Activated CD4-positive, CD25-positive, alpha-beta regulatory T cell treated with anti-CD3 and anti-CD28 coated beads, Interleukin-2, amount 50 U/mL, for 72 hours (primary cell): Measurements from ENCODE around the gene HDGFL1.

ENCODE experiments used
- DNase-seq: peaks from one replicate; pipeline ENCODE4 v3.0.0; 2021

The HDGFL1 gene

GRCh38 chr6:22569281-22570184 is at the start of gene HDGFL1:
HDGFL1 (plus strand) TSS chr6:22569566; CDS start chr6:22569576, 10 bp downstream.
- DNase-seq: no peak

- no peak for DNase-seq
These were observed 48.3 kb upstream of the HDGFL1 start for GRCh38 chr6:22521035-22521434.

- no peak for DNase-seq
These were observed 42.6 kb upstream of the HDGFL1 start for GRCh38 chr6:22526736-22527135.

GRCh38 chr6:22529866-22530265 is 39.5 kb upstream of the HDGFL1 start:
- no peak for DNase-seq

GRCh38 chr6:22530506-22530905 is 38.9 kb upstream of the HDGFL1 start:
- DNase-seq: no peak

- DNase-seq: no peak
These were observed 33.2 kb upstream of the HDGFL1 start for GRCh38 chr6:22536122-22536521.

- DNase-seq: no peak
These were observed 24.9 kb upstream of the HDGFL1 start for GRCh38 chr6:22544476-22544875.

- DNase-seq: no peak
These were observed 24.3 kb upstream of the HDGFL1 start for GRCh38 chr6:22545051-22545450.

- DNase-seq: no peak
These were observed 23.1 kb upstream of the HDGFL1 start for GRCh38 chr6:22546236-22546635.

GRCh38 chr6:22550971-22551670 is 18.2 kb upstream of the HDGFL1 start:
- DNase-seq: no peak

- no peak for DNase-seq
These were observed 13.1 kb upstream of the HDGFL1 start for GRCh38 chr6:22556266-22556665.

- no peak for DNase-seq
These were observed 12.4 kb upstream of the HDGFL1 start for GRCh38 chr6:22557007-22557406.

GRCh38 chr6:22558288-22558882 is 11.0 kb upstream of the HDGFL1 start:
- no peak for DNase-seq

- no peak for DNase-seq
These were observed 512 bp upstream of the HDGFL1 start for GRCh38 chr6:22568854-22569253.

GRCh38 chr6:22570185-22570551 is 802 bp downstream of the HDGFL1 start:
- DNase-seq: no peak

GRCh38 chr6:22575190-22575589 is 5.8 kb downstream of the HDGFL1 start:
- no peak for DNase-seq

GRCh38 chr6:22579439-22579838 is 10.1 kb downstream of the HDGFL1 start:
- no peak for DNase-seq

- DNase-seq: no peak
These were observed 11.0 kb downstream of the HDGFL1 start for GRCh38 chr6:22580337-22580736.

- no peak for DNase-seq
These were observed 13.2 kb downstream of the HDGFL1 start for GRCh38 chr6:22582417-22583205.

- no peak for DNase-seq
These were observed 13.9 kb downstream of the HDGFL1 start for GRCh38 chr6:22583230-22583629.

- DNase-seq: no peak
These were observed 14.6 kb downstream of the HDGFL1 start for GRCh38 chr6:22583927-22584326.

GRCh38 chr6:22589118-22589517 is 19.8 kb downstream of the HDGFL1 start:
- no peak for DNase-seq

- DNase-seq: no peak
These were observed 21.1 kb downstream of the HDGFL1 start for GRCh38 chr6:22590423-22590822.
